B cell (primary cell): ENCODE measurements around the gene APMAP.

Source experiments
- EZH2 ChIP-seq: IDR thresholded peaks from 2 replicates; pipeline ENCODE4 v1.6.1; 2012; ENCODE audit warnings: borderline replicate concordance, low read depth, mild to moderate bottlenecking, moderate library complexity, low read length; ENCODE audit not compliant: insufficient read depth, poor library complexity, severe bottlenecking
- TF ChIP-seq, protein P1 (sequence below): fragments of 200-600 bp; IDR thresholded peaks from one replicate; pipeline ENCODE4 v1.8.0; 2022; ENCODE audit warnings: antibody characterized with exemption, mild to moderate bottlenecking

DNA sequence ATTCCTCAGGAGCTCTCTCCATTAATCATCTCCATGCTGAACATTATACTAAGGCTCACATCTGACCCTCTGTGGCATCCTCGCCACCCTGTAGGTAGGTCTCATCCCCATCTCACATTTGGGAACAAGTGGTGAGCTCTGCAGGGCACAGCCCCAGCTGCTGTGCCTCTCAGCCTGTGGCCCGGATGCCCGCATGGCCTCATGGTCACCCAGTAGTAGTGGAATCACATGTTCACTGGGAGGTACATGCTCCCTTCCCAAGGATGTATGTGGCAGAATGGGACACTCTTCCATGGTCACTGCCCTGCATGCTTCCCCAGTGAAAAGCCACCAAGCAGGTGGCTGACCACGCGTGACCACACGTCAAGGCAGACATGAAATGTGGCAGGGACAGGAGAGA is 26.3 kb upstream of the APMAP start:
- TF ChIP-seq, protein P1, sequence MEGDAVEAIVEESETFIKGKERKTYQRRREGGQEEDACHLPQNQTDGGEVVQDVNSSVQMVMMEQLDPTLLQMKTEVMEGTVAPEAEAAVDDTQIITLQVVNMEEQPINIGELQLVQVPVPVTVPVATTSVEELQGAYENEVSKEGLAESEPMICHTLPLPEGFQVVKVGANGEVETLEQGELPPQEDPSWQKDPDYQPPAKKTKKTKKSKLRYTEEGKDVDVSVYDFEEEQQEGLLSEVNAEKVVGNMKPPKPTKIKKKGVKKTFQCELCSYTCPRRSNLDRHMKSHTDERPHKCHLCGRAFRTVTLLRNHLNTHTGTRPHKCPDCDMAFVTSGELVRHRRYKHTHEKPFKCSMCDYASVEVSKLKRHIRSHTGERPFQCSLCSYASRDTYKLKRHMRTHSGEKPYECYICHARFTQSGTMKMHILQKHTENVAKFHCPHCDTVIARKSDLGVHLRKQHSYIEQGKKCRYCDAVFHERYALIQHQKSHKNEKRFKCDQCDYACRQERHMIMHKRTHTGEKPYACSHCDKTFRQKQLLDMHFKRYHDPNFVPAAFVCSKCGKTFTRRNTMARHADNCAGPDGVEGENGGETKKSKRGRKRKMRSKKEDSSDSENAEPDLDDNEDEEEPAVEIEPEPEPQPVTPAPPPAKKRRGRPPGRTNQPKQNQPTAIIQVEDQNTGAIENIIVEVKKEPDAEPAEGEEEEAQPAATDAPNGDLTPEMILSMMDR, result no peak
- no peak for TF ChIP-seq EZH2
